ENCODE results near the gene DCLRE1C. TPM values are rescaled to one million over a fixed set of nuclear protein-coding genes. Genes with fewer than 3 reads are reported as not detected.
"Not testable (repeated sequence)": the region's sequence is repeated elsewhere in the genome, so short reads cannot be mapped to it uniquely, and the experiment has no call there.

The DCLRE1C gene
- polyA plus RNA-seq, 2 donors: 5.7 to 6.5 TPM

DNA sequence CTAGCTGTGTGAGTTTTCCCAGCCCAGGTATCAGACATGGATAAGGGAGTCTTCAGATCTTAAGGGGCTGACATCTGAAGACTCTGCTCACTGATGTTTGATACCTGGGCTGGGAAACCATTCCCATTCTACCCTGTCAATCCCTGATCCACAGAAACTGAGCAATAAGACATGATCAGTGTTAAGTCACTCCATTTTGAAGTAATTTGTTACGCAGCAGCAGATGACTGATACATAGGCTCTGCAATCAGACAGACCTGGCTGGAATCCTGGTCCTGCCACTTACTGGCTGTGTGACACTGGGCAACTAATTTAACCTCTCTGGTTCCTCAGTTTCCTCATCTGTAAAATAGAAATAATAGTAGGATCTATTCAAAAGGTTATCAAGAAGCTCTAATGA is 6.6 kb downstream of the DCLRE1C start:
- Histone ChIP-seq H3K27me3 (ENCODE audit: control insufficient read depth in 1 of 2, insufficient read depth in 2 of 2, low read length in 2 of 2) (no peaks in the 10 kb centered on the region), H3K9me3 (ENCODE audit: control insufficient read depth in 2 of 2, insufficient read depth in 1 of 2, low read depth in 1 of 2, low read length in 1 of 2) (no peaks in the 10 kb centered on the region), H3K36me3 (ENCODE audit: control insufficient read depth in 2 of 2, insufficient read depth in 2 of 2, low read length in 1 of 2) (peaks cover 0 to 10% of the 10 kb centered on the region in 2 donors), H3K27ac (ENCODE audit: low read depth in 2 of 2, low read length in 1 of 2) (no peak overlapping the region), H3K4me3 (ENCODE audit: low read depth in 1 of 2, low read length in 2 of 2) (no peak overlapping the region), H3K4me1 (ENCODE audit: control insufficient read depth in 2 of 2, insufficient read depth in 2 of 2, low read length in 1 of 2) (peaks cover 2 to 6% of the 10 kb centered on the region in 2 donors)
- WGBS, 2 donors: 97% methylated on average over 1 of the region's 1 CpG

DNA sequence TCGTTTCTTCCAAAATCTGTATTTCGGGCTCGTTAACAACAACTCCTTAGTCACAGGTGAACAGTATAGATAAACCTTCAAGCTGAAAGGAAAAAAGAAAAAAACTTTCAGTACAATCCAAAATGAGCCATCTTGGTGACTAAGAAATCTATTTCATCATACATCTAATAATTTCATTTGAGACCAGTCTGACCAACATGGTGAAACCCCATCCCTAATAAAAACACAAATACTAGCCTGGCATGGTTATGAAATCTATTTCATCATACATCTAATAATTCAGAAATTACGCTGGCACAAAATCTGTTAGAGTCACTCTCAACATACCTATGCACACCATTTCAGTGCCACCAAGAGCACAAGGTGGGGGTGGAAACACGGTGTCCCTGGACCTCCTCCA is 8.8 kb downstream of the DCLRE1C start:
- 86 to 88% methylated on average over 5 of the region's 5 CpGs for WGBS, 2 donors
- Histone ChIP-seq H3K27ac (ENCODE audit: low read depth in 2 of 2, low read length in 1 of 2) (peak overlapping the region in 1 of 2 donors; percentile 50), H3K4me1 (ENCODE audit: control insufficient read depth in 2 of 2, insufficient read depth in 2 of 2, low read length in 1 of 2) (peaks cover 0 to 7% of the 10 kb centered on the region in 2 donors), H3K9me3 (ENCODE audit: control insufficient read depth in 2 of 2, insufficient read depth in 1 of 2, low read depth in 1 of 2, low read length in 1 of 2) (no peaks in the 10 kb centered on the region), H3K36me3 (ENCODE audit: control insufficient read depth in 2 of 2, insufficient read depth in 2 of 2, low read length in 1 of 2) (peaks cover 0 to 14% of the 10 kb centered on the region in 2 donors), H3K27me3 (ENCODE audit: control insufficient read depth in 1 of 2, insufficient read depth in 2 of 2, low read length in 2 of 2) (no peaks in the 10 kb centered on the region), H3K4me3 (ENCODE audit: low read depth in 1 of 2, low read length in 2 of 2) (no peak overlapping the region)

DNA sequence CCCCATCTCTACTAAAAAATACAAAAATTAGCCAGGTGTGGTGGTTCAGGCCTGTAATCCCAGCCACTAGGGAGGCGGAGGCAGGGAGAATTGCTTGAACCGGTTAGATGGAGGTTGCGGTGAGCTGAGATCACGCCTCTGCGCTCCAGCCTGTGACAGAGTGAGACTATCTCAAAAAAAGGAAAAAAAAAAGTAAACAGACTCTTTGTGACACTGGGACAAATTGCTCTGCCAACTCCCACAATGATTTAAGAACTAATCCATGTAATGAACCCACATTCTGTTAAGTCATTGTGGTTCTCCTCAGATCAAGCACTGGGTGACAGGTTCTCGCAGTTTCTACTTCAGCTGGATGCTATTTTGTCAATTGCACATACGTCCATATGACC is 11.0 kb downstream of the DCLRE1C start:
- not testable (repeated sequence) for H3K27me3 ChIP-seq (ENCODE audit: control insufficient read depth in 1 of 2, insufficient read depth in 2 of 2, low read length in 2 of 2); H3K4me3 ChIP-seq (ENCODE audit: low read depth in 1 of 2, low read length in 2 of 2); H3K9me3 ChIP-seq (ENCODE audit: control insufficient read depth in 2 of 2, insufficient read depth in 1 of 2, low read depth in 1 of 2, low read length in 1 of 2); H3K4me1 ChIP-seq (ENCODE audit: control insufficient read depth in 2 of 2, insufficient read depth in 2 of 2, low read length in 1 of 2)
- Histone ChIP-seq H3K36me3 (ENCODE audit: control insufficient read depth in 2 of 2, insufficient read depth in 2 of 2, low read length in 1 of 2) (peaks cover 0 to 14% of the 10 kb centered on the region in 2 donors), H3K27ac (ENCODE audit: low read depth in 2 of 2, low read length in 1 of 2) (peak overlapping the region; percentile 33 to 79)
- WGBS, 2 donors: 69 to 85% methylated on average over 7 of the region's 7 CpGs

DNA sequence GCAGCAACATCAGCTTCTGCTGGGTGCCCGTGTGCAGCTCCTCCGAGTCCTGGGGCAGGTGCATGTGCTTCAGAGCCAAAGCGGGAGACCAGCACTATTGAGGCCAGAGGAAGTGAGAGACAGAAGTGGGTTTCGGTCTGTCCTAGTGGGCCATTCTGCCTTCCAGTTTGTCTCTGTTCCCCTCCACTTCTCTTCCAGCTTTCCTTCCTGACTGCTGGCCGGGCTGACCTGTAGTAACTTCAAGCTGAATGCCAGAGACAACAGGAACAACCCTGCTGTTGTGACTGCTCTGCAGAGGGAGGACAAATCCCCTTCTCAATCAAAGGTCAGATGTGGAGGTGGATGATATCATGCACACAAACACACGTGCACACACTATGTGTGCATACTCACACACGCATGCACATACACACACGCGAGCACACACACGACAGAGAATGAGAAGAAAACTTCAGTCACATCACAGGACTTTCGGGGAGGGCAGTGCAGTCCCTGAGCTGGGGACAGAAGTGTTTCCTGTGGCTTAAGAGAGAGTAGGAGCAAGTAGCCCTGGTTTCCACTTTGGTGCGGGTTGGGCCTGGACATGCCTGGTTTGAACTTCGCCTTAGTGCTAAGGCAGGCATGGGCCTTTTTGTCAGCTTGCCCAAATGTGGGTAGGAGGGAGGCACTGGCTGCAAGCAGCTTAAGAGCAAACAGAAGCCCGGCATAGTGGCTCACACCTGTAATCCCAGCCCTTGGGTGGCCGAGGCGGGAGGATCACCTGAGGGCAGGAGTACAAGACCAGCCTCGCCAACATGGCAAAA is 11.5 kb downstream of the DCLRE1C start:
- not testable (repeated sequence) for H3K27me3 ChIP-seq (ENCODE audit: control insufficient read depth in 1 of 2, insufficient read depth in 2 of 2, low read length in 2 of 2); H3K9me3 ChIP-seq (ENCODE audit: control insufficient read depth in 2 of 2, insufficient read depth in 1 of 2, low read depth in 1 of 2, low read length in 1 of 2); H3K4me3 ChIP-seq (ENCODE audit: low read depth in 1 of 2, low read length in 2 of 2); H3K4me1 ChIP-seq (ENCODE audit: control insufficient read depth in 2 of 2, insufficient read depth in 2 of 2, low read length in 1 of 2)
- Histone ChIP-seq H3K27ac (ENCODE audit: low read depth in 2 of 2, low read length in 1 of 2) (peak overlapping the region; percentile 33 to 79), H3K36me3 (ENCODE audit: control insufficient read depth in 2 of 2, insufficient read depth in 2 of 2, low read length in 1 of 2) (peaks cover 0 to 13% of the 10 kb centered on the region in 2 donors)
- 65 to 74% methylated on average over 17 of the region's 17 CpGs for WGBS, 2 donors

DNA sequence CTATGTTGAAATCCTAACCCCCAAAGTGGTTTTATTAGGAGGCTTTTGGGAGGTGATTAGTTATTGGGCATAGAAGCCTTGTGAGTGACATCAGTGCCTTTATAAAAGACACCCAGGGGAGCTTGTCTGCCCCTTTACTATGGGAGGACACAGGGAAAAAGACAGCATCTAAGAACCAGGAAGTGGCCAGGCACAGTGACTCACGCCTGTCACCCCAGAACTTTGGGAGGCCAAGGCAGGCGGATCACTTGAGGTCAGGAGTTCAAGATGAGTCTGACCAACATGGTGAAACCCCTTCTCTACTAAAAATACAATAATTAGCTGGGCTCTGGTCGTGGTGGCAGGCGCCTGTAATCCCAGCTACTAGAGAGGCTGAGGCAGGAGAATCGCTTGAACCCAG is 14.9 kb downstream of the DCLRE1C start:
- H3K4me1 ChIP-seq (ENCODE audit: control insufficient read depth in 2 of 2, insufficient read depth in 2 of 2, low read length in 1 of 2); H3K27ac ChIP-seq (ENCODE audit: low read depth in 2 of 2, low read length in 1 of 2); H3K27me3 ChIP-seq (ENCODE audit: control insufficient read depth in 1 of 2, insufficient read depth in 2 of 2, low read length in 2 of 2); H3K4me3 ChIP-seq (ENCODE audit: low read depth in 1 of 2, low read length in 2 of 2); H3K9me3 ChIP-seq (ENCODE audit: control insufficient read depth in 2 of 2, insufficient read depth in 1 of 2, low read depth in 1 of 2, low read length in 1 of 2): not testable (repeated sequence)
- peaks cover 4 to 15% of the 10 kb centered on the region in 2 donors for H3K36me3 ChIP-seq (ENCODE audit: control insufficient read depth in 2 of 2, insufficient read depth in 2 of 2, low read length in 1 of 2)
- WGBS, 2 donors: 60 to 77% methylated on average over 2 to 4 of the region's 5 CpGs

DNA sequence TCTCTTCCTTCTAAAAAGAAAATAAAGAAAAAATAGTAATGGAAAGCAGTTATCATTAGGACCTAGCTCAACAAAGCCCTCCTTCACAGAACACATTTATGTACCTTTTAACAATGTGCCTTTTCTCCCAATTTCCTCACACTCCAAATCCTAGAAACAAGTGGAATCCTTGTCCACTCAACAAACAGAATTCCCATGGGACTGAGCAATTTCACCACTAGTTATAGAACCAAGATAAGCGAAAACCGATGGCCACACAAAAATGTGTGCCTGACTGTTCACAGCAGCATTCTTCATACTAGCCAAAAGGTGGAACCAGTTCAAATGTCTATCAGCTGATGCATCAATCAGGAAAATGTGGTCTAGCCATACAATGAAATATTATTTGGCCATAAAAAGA is 17.3 kb downstream of the DCLRE1C start:
- Histone ChIP-seq H3K27ac (ENCODE audit: low read depth in 2 of 2, low read length in 1 of 2) (no peak overlapping the region), H3K9me3 (ENCODE audit: control insufficient read depth in 2 of 2, insufficient read depth in 1 of 2, low read depth in 1 of 2, low read length in 1 of 2) (no peaks in the 10 kb centered on the region), H3K4me3 (ENCODE audit: low read depth in 1 of 2, low read length in 2 of 2) (no peak overlapping the region), H3K4me1 (ENCODE audit: control insufficient read depth in 2 of 2, insufficient read depth in 2 of 2, low read length in 1 of 2) (no peaks in the 10 kb centered on the region), H3K27me3 (ENCODE audit: control insufficient read depth in 1 of 2, insufficient read depth in 2 of 2, low read length in 2 of 2) (no peaks in the 10 kb centered on the region), H3K36me3 (ENCODE audit: control insufficient read depth in 2 of 2, insufficient read depth in 2 of 2, low read length in 1 of 2) (peaks cover 4 to 13% of the 10 kb centered on the region in 2 donors)
- 94 to 96% methylated on average over 2 of the region's 2 CpGs for WGBS, 2 donors

DNA sequence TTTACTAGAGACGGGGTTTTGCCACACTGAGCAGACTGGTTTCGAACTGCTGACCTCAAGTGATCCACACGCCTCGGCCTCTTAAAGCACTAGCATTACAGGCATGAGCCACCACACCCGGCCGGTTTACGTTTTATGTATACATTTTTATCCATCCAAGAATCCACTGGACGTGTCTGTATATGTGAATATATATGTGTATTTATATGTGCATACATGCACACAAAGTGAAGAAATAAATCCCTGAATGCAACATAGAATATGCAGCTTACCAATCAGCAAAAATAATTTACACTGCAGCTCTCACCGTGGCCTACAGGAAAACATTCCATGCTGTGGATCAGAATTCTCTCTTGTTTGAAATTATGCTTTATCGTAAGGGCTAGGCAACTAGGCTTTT is 23.3 kb downstream of the DCLRE1C start:
- Histone ChIP-seq H3K36me3 (ENCODE audit: control insufficient read depth in 2 of 2, insufficient read depth in 2 of 2, low read length in 1 of 2) (peaks cover 12 to 21% of the 10 kb centered on the region in 2 donors), H3K4me1 (ENCODE audit: control insufficient read depth in 2 of 2, insufficient read depth in 2 of 2, low read length in 1 of 2) (no peaks in the 10 kb centered on the region), H3K27ac (ENCODE audit: low read depth in 2 of 2, low read length in 1 of 2) (no peak overlapping the region), H3K9me3 (ENCODE audit: control insufficient read depth in 2 of 2, insufficient read depth in 1 of 2, low read depth in 1 of 2, low read length in 1 of 2) (no peaks in the 10 kb centered on the region), H3K27me3 (ENCODE audit: control insufficient read depth in 1 of 2, insufficient read depth in 2 of 2, low read length in 2 of 2) (no peaks in the 10 kb centered on the region), H3K4me3 (ENCODE audit: low read depth in 1 of 2, low read length in 2 of 2) (no peak overlapping the region)
- WGBS, 2 donors: 94% methylated on average over 10 of the region's 10 CpGs

DNA sequence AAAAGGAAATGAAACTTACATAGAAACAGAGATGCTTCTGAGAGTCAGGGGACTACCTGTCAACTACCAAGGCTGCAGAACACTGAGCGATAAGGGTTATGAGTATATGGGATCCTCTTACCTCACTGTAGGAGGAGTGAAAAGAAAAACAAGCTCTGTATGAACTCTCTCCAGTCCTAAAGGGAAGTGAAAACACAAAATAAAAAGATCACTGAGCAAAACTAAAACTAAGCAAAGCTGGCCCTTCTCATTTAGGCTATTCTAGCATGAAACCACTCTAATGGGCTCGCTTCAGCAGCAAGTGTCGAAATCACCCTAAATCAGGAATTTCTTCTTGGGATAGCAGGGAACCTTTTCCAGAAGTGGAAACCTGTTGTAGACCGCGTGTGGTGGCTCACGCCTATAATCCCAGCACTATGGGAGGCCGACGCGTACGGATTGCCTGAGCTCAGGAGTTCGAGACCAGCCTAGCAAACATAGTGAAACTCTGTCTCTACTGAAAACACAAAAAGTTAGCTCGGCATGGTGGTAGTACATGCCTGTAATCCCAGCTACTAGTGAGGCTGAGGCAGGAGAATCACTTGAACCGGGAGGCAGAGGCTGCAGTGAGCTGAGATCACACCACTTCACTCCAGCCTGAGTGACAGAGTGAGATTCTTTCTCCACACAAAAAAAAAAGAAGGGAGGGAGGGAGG is 27.0 kb downstream of the DCLRE1C start:
- Histone ChIP-seq H3K4me1 (ENCODE audit: control insufficient read depth in 2 of 2, insufficient read depth in 2 of 2, low read length in 1 of 2) (no peaks in the 10 kb centered on the region), H3K36me3 (ENCODE audit: control insufficient read depth in 2 of 2, insufficient read depth in 2 of 2, low read length in 1 of 2) (peaks cover 12 to 22% of the 10 kb centered on the region in 2 donors), H3K27ac (ENCODE audit: low read depth in 2 of 2, low read length in 1 of 2) (peak overlapping the region in 1 of 2 donors; percentile 10), H3K4me3 (ENCODE audit: low read depth in 1 of 2, low read length in 2 of 2) (no peak overlapping the region), H3K9me3 (ENCODE audit: control insufficient read depth in 2 of 2, insufficient read depth in 1 of 2, low read depth in 1 of 2, low read length in 1 of 2) (no peaks in the 10 kb centered on the region), H3K27me3 (ENCODE audit: control insufficient read depth in 1 of 2, insufficient read depth in 2 of 2, low read length in 2 of 2) (no peaks in the 10 kb centered on the region)
- WGBS, 2 donors: 92 to 93% methylated on average over 13 of the region's 13 CpGs

DNA sequence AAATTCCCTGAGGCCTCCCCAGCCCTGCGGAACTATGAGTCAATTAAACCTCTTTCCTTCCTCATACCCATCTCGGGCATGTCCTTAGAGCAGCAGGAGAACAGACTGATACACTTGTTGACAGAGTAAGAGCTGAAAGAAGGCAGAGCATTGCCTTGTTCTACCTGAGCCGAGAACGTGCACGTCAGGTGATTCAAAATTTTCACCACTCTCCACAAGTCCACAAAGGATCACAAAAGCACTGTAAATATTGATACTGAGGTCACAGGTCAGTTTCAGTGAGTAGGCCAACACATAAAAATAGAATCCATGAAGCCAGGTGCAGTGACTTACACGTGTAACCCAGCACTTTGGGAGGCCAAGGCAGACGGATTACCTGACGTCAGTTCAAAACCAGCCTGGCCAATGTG is 27.8 kb downstream of the DCLRE1C start:
- H3K36me3 ChIP-seq (ENCODE audit: control insufficient read depth in 2 of 2, insufficient read depth in 2 of 2, low read length in 1 of 2): peaks cover 15 to 27% of the 10 kb centered on the region in 2 donors
- no peak overlapping the region for H3K4me3 ChIP-seq (ENCODE audit: low read depth in 1 of 2, low read length in 2 of 2)

More for the DNA sequence above, 27.8 kb downstream of the DCLRE1C start:
- WGBS, 2 donors: 84 to 85% methylated on average over 8 of the region's 8 CpGs
- Histone ChIP-seq H3K27me3 (ENCODE audit: control insufficient read depth in 1 of 2, insufficient read depth in 2 of 2, low read length in 2 of 2) (no peaks in the 10 kb centered on the region), H3K27ac (ENCODE audit: low read depth in 2 of 2, low read length in 1 of 2) (peak overlapping the region; percentile 13 to 55), H3K9me3 (ENCODE audit: control insufficient read depth in 2 of 2, insufficient read depth in 1 of 2, low read depth in 1 of 2, low read length in 1 of 2) (no peaks in the 10 kb centered on the region), H3K4me1 (ENCODE audit: control insufficient read depth in 2 of 2, insufficient read depth in 2 of 2, low read length in 1 of 2) (no peaks in the 10 kb centered on the region)

All from esophagus (tissue), 2 donors.